Measurements from ENCODE around the gene GLRX2. TPM values are rescaled to one million over a fixed set of nuclear protein-coding genes. Genes with fewer than 3 reads are reported as not detected.

The GLRX2 gene, protein sequence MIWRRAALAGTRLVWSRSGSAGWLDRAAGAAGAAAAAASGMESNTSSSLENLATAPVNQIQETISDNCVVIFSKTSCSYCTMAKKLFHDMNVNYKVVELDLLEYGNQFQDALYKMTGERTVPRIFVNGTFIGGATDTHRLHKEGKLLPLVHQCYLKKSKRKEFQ
- 10 to 100 TPM in 1 of 4 donors, 1 to 10 TPM in 3; 5.6 to 11.0 (median 8.1) TPM for total RNA-seq

- intact Hi-C loops (cut with DNase I; ENCODE audit: low total_unique reads) = no loop called here
Observed at GRCh38 chr1:193104907-193105820, at the start of gene GLRX2. TSS of gene GLRX2 (minus strand) at chr1:193105414. CDS start at chr1:193105382, 32 bp downstream.

GRCh38 chr1:193144999-193145398 is 39.8 kb upstream of the GLRX2 start:
- no peak overlapping the region for H3K4me3 ChIP-seq (ENCODE audit: low read depth, poor library complexity, severe bottlenecking)
- no peak for DNase-seq (ENCODE audit: low spot score in 2 of 2)
- intact Hi-C loops (cut with DNase I; ENCODE audit: low total_unique reads) = no loop called here
- 80 to 91% methylated on average over 1 of the region's 1 CpG for WGBS, 2 donors
- TF ChIP-seq POLR2A (IDR thresholded peaks at IDR 0.05) = no peak
- TF ChIP-seq, protein P1, sequence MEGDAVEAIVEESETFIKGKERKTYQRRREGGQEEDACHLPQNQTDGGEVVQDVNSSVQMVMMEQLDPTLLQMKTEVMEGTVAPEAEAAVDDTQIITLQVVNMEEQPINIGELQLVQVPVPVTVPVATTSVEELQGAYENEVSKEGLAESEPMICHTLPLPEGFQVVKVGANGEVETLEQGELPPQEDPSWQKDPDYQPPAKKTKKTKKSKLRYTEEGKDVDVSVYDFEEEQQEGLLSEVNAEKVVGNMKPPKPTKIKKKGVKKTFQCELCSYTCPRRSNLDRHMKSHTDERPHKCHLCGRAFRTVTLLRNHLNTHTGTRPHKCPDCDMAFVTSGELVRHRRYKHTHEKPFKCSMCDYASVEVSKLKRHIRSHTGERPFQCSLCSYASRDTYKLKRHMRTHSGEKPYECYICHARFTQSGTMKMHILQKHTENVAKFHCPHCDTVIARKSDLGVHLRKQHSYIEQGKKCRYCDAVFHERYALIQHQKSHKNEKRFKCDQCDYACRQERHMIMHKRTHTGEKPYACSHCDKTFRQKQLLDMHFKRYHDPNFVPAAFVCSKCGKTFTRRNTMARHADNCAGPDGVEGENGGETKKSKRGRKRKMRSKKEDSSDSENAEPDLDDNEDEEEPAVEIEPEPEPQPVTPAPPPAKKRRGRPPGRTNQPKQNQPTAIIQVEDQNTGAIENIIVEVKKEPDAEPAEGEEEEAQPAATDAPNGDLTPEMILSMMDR (IDR thresholded peaks at IDR 0.05) = no peak

More at GRCh38 chr1:193104907-193105820, at the start of gene GLRX2:
- TF ChIP-seq POLR2A (IDR thresholded peaks at IDR 0.05) = no peak
- TF ChIP-seq, protein P1 (IDR thresholded peaks at IDR 0.05) = no peak
- WGBS, 2 donors = 0% methylated on average over 36 to 58 of the region's 73 CpGs
- peak; percentile 74 to 96 for DNase-seq (ENCODE audit: low spot score in 2 of 2)
- peak within 1 kb of the TSS; percentile 85 for H3K4me3 ChIP-seq (ENCODE audit: low read depth, poor library complexity, severe bottlenecking)

- DNase-seq (ENCODE audit: low spot score in 2 of 2) = no peak
- TF ChIP-seq POLR2A (IDR thresholded peaks at IDR 0.05) = no peak
- TF ChIP-seq, protein P1 (IDR thresholded peaks at IDR 0.05) = no peak
- intact Hi-C loops (cut with DNase I; ENCODE audit: low total_unique reads) = no loop called here
- H3K4me3 ChIP-seq (ENCODE audit: low read depth, poor library complexity, severe bottlenecking) = no peak overlapping the region
- 74 to 78% methylated on average over 5 of the region's 5 CpGs for WGBS, 2 donors
Observed at GRCh38 chr1:193144361-193144938, 39.2 kb upstream of the GLRX2 start.

DNA sequence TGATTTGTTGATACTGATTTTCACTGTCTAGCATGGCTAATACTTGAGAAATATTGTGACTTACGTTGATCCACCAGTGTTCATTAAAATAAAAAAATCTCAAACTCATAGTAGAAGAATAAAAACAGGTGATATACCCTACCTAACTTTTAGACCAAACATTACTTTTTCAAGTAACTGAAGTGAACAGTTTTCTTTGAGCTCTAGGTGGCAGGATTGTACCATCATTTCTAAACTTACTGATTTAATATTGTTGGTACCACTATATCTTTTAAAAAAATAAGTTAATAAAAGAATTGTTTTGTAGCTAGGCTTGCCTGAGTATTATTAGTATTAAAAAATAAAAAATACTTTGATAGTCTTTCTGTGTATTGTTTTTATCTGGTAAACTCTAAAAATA is 38.1 kb upstream of the GLRX2 start:
- intact Hi-C loops (cut with DNase I; ENCODE audit: low total_unique reads) = no loop called here
- TF ChIP-seq POLR2A (IDR thresholded peaks at IDR 0.05) = no peak
- TF ChIP-seq, protein P1 (IDR thresholded peaks at IDR 0.05) = no peak
- H3K4me3 ChIP-seq (ENCODE audit: low read depth, poor library complexity, severe bottlenecking) = no peak overlapping the region
- 81 to 86% methylated on average over 1 of the region's 1 CpG for whole genome bisulfite sequencing, 2 donors
- no peak for DNase-seq (ENCODE audit: low spot score in 2 of 2)

DNA sequence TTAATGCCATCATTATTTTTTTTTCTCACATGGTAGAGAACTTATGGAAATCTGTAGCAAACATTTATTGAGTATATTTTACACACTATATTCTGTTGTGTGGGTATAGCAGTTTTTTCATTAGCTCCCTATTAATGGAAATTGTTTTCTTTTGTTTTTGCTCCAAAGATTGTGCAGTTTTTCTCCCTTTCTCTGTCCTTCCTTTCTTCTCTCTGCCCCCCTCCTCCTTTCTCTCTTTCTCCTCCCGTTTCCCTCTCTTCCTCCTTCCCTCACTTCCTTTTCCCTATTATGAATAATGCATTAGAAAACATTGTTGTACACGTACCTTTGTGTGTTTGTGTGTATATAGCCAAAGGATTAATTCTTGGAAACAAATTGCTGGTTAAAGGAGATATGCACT is 37.2 kb upstream of the GLRX2 start:
- DNase-seq (ENCODE audit: low spot score in 2 of 2) = no peak
- intact Hi-C loops (cut with DNase I; ENCODE audit: low total_unique reads) = no loop called here
- no peak overlapping the region for H3K4me3 ChIP-seq (ENCODE audit: low read depth, poor library complexity, severe bottlenecking)
- TF ChIP-seq, protein P1 (IDR thresholded peaks at IDR 0.05) = no peak
- TF ChIP-seq POLR2A (IDR thresholded peaks at IDR 0.05) = no peak
- 56 to 57% methylated on average over 2 of the region's 2 CpGs for WGBS, 2 donors
